DOHH2 (cell line): ENCODE results near the gene KRT8.
"Not testable (repeated sequence)": the region's sequence is repeated elsewhere in the genome, so short reads cannot be mapped to it uniquely, and the experiment has no call there.

Experiments used
- H3F3A ChIP-seq: fragments of 200-600 bp; sonication (generic), shearing (Covaris generic); 2 replicates; pipeline ENCODE4 v1.6.0; 2016; ENCODE audit warnings: antibody characterized with exemption, mild to moderate bottlenecking; ENCODE audit not compliant: control insufficient read depth, insufficient read depth
- H3K27ac ChIP-seq: fragments of 200-600 bp; sonication (generic); 2 replicates; pipeline ENCODE4 v1.5.1; 2014; ENCODE audit warnings: low read depth, mild to moderate bottlenecking, low read length, moderate library complexity
- H3K27me3 ChIP-seq: fragments of 200-600 bp; sonication (generic); 2 replicates; pipeline ENCODE4 v1.6.1; 2014; ENCODE audit warnings: mild to moderate bottlenecking, low read length, mixed read lengths; ENCODE audit not compliant: control insufficient read depth
- H3K36me3 ChIP-seq: fragments of 200-600 bp; sonication (generic); 2 replicates; pipeline ENCODE4 v1.6.1; 2014; ENCODE audit warnings: mild to moderate bottlenecking, low read length, moderate library complexity, mixed read lengths; ENCODE audit not compliant: control insufficient read depth
- H3K4me1 ChIP-seq: fragments of 200-600 bp; sonication (generic); 2 replicates; pipeline ENCODE4 v1.6.1; 2014; ENCODE audit warnings: mild to moderate bottlenecking, low read length, mixed read lengths; ENCODE audit not compliant: control insufficient read depth
- H3K4me2 ChIP-seq: fragments of 200-600 bp; sonication (generic); 2 replicates; pipeline ENCODE4 v1.6.0; 2014; ENCODE audit warnings: mild to moderate bottlenecking, low read length, moderate library complexity
- H3K4me3 ChIP-seq: fragments of 200-600 bp; sonication (generic); 2 replicates; pipeline ENCODE4 v1.5.1; 2014; ENCODE audit warnings: mild to moderate bottlenecking, low read length, mixed read lengths
- H3K79me2 ChIP-seq: fragments of 200-600 bp; sonication (generic); 2 replicates; pipeline ENCODE4 v1.6.1; 2014; ENCODE audit warnings: mild to moderate bottlenecking, low read length, mixed read lengths; ENCODE audit not compliant: control insufficient read depth
- H3K9me2 ChIP-seq: fragments of 200-600 bp; sonication (generic); replicated peaks from 2 replicates; pipeline ENCODE4 v1.6.1; 2014; ENCODE audit warnings: mild to moderate bottlenecking, low read length, mixed read lengths; ENCODE audit not compliant: control insufficient read depth
- H3K9me3 ChIP-seq: fragments of 200-600 bp; sonication (generic); 2 replicates; pipeline ENCODE4 v1.6.1; 2014; ENCODE audit warnings: antibody characterized with exemption, low read length, mixed read lengths; ENCODE audit not compliant: control insufficient read depth, insufficient read depth
- H4K20me1 ChIP-seq: fragments of 200-600 bp; sonication (generic); 2 replicates; pipeline ENCODE4 v1.6.0; 2014; ENCODE audit warnings: low read depth, mild to moderate bottlenecking, antibody characterized with exemption, low read length, moderate library complexity; ENCODE audit not compliant: control insufficient read depth, insufficient read depth
- CTCF ChIP-seq: fragments of 200-600 bp; sonication (generic); IDR thresholded peaks from one replicate; pipeline ENCODE4 v1.5.1; 2014; ENCODE audit warnings: antibody characterized with exemption, mild to moderate bottlenecking, low read depth, low read length; ENCODE audit not compliant: poor library complexity, severe bottlenecking
- EZH2phosphoT487 ChIP-seq: fragments of 200-600 bp; sonication (generic); IDR thresholded peaks from 2 replicates; pipeline ENCODE4 v1.6.1; 2017; ENCODE audit warnings: borderline replicate concordance, mild to moderate bottlenecking, antibody characterized with exemption, low read length, moderate library complexity, mixed read lengths

The KRT8 gene

GRCh38 chr12:52857500-52857899 lies 47.4 kb downstream of the KRT8 start:
- H3K4me3 ChIP-seq = no peak overlapping the region
- TF ChIP-seq CTCF (no peak), EZH2phosphoT487 (no peak)
- H4K20me1 ChIP-seq = no peaks in the 10 kb centered on the region
- H3K27ac ChIP-seq = no peak overlapping the region
- no peaks in the 10 kb centered on the region for H3K79me2 ChIP-seq
- H3K4me1 ChIP-seq = no peaks in the 10 kb centered on the region
- H3K27me3 ChIP-seq = no peaks in the 10 kb centered on the region; the same call in 1 of the 2 replicates
- H3F3A ChIP-seq = no peaks in the 10 kb centered on the region
- H3K9me2 ChIP-seq = no peaks in the 10 kb centered on the region
- no peak overlapping the region for H3K4me2 ChIP-seq
- H3K9me3 ChIP-seq = no peaks in the 10 kb centered on the region
- no peaks in the 10 kb centered on the region for H3K36me3 ChIP-seq

DNA sequence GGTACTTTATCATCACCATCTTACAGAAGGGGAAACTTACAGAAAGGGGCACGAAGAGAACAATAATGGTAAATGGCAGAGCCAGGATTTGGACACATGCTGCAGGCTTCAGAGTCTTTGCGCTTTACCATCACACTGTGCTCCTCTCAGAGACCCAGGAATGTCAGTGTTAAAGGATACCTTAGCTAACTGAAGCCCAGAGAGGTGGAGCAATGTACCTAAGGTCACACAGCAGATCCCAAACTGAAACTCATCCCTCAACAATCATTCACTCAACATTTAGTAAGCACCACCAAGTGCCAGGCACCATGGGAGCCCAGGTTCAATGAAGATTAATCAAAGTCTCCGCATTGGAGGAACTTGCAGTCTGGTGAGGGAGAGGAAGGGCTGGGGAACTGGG lies 48.1 kb downstream of the KRT8 start:
- Histone ChIP-seq H3K4me3 (no peak overlapping the region), H3K9me3 (no peaks in the 10 kb centered on the region), H3K79me2 (no peaks in the 10 kb centered on the region), H3F3A (no peaks in the 10 kb centered on the region), H3K36me3 (no peaks in the 10 kb centered on the region), H3K4me2 (no peak overlapping the region), H3K27ac (no peak overlapping the region), H4K20me1 (no peaks in the 10 kb centered on the region), H3K4me1 (no peaks in the 10 kb centered on the region), H3K9me2 (no peaks in the 10 kb centered on the region), H3K27me3 (no peaks in the 10 kb centered on the region; the same call in 1 of the 2 replicates)
- TF ChIP-seq EZH2phosphoT487 (no peak), CTCF (no peak)

- H3K4me1 ChIP-seq, H3K79me2 ChIP-seq, H4K20me1 ChIP-seq, H3K4me2 ChIP-seq, H3K27me3 ChIP-seq, H3K9me2 ChIP-seq, H3K4me3 ChIP-seq, H3F3A ChIP-seq, H3K27ac ChIP-seq, H3K36me3 ChIP-seq, H3K9me3 ChIP-seq: not testable (repeated sequence)
Measured at GRCh38 chr12:52856077-52856476, 48.8 kb downstream of the KRT8 start.

DNA sequence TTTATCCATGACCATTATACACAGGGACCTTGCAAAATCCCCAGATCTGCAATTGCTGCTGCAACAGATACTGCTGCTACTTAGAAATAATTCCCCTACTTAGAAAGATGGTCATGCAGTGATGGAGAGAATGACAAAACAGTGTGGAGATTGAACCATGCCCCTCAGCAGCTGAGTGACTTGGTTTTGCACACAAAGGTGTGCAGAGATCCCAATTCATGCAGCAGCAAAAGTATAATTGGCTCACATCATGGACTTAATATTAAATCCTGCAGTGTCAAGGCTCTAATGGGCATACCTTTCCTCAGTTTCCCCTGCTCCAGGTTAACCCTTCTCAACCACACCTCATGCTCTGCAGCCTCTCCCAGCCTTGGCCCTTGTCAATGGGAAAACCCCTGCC lies 53.1 kb downstream of the KRT8 start:
- Histone ChIP-seq H3K27me3 (peaks cover 2% of the 10 kb centered on the region; the same call in 1 of the 2 replicates), H3K27ac (no peak overlapping the region), H3K79me2 (no peaks in the 10 kb centered on the region), H3F3A (no peaks in the 10 kb centered on the region), H3K9me2 (no peaks in the 10 kb centered on the region), H3K4me2 (no peak overlapping the region), H4K20me1 (no peaks in the 10 kb centered on the region), H3K36me3 (no peaks in the 10 kb centered on the region), H3K9me3 (no peaks in the 10 kb centered on the region), H3K4me3 (no peak overlapping the region), H3K4me1 (peaks cover 17% of the 10 kb centered on the region)
- TF ChIP-seq CTCF (no peak), EZH2phosphoT487 (no peak)
